T-helper 1 cell (primary cell): ENCODE measurements around the gene RALGAPA2.
A peak's percentile ranks its signal among the peaks of the same experiment; 100 is the strongest.
"Not testable (repeated sequence)": the region's sequence is repeated elsewhere in the genome, so short reads cannot be mapped to it uniquely, and the experiment has no call there.

Experiments
- DNase-seq, 5 donors: peaks; one replicate each; pipeline ENCODE4 v3.0.0-alpha.2; 2012 to 2020

The RALGAPA2 gene

GRCh38 chr20:20360464-20360863 lies 352.0 kb downstream of the RALGAPA2 start:
- DNase-seq = peak in 1 of 5 donors; percentile 50

GRCh38 chr20:20359628-20360027 lies 352.8 kb downstream of the RALGAPA2 start:
- DNase-seq = no peak

GRCh38 chr20:20358801-20359200 lies 353.6 kb downstream of the RALGAPA2 start:
- DNase-seq = no peak

GRCh38 chr20:20355503-20355902 lies 356.9 kb downstream of the RALGAPA2 start:
- DNase-seq = not testable (repeated sequence)

- no peak for DNase-seq
These were observed 358.9 kb downstream of the RALGAPA2 start for GRCh38 chr20:20353576-20353975.

- no peak for DNase-seq
These were observed 368.0 kb downstream of the RALGAPA2 start for GRCh38 chr20:20344476-20344875.

GRCh38 chr20:20343932-20344331 lies 368.5 kb downstream of the RALGAPA2 start:
- DNase-seq = no peak
